ENCODE measurements around the gene ERCC1. TPM values are rescaled to one million over a fixed set of nuclear protein-coding genes. Genes with fewer than 3 reads are reported as not detected.

Gene ERCC1
- total and polyA plus RNA-seq, 3 experiments from 2014 or later: 47.5 to 82.6 (median 75.7) TPM

- Histone ChIP-seq H3K4me3 (ENCODE audit: low read length) (peak within 1 kb of the TSS; percentile 81), H3K4me1 (ENCODE audit: insufficient read depth, low read length) (peaks cover 5% of the 10 kb centered on the region), H3K27ac (ENCODE audit: low read depth, low read length) (peak within 1 kb of the TSS; percentile 78), H3K27me3 (ENCODE audit: insufficient read depth, low read length, poor library complexity, severe bottlenecking) (no peaks in the 10 kb centered on the region), H3K36me3 (ENCODE audit: insufficient read depth, low read length) (no peaks in the 10 kb centered on the region), H3K9me3 (ENCODE audit: low read length) (no peaks in the 10 kb centered on the region)
- DNase-seq: peak; percentile 99 to 100 (median 99)
- CTCF ChIA-PET: no interaction called here
- POLR2A ChIA-PET: no interaction called here
- Mint-ChIP-seq H3K4me3 (peak within 1 kb of the TSS; percentile 82 to 98 (median 95)), H3K9me3 (no peaks in the 10 kb centered on the region), H3K27me3 (peaks cover 0 to 1% of the 10 kb centered on the region in 2 donors), H3K27ac (peak within 1 kb of the TSS; percentile 72 to 99 (median 98)), H3K4me1 (peaks cover 10 to 22% (median 14%) of the 10 kb centered on the region in 3 donors), H3K36me3 (peaks cover 0 to 4% (median 2%) of the 10 kb centered on the region in 3 donors)
Observed at GRCh38 chr19:45370410-45371204, 53.1 kb downstream of the ERCC1 start, which contains the start of gene ERCC2. Gene ERCC2, minus strand, starts transcription at chr19:45370573. Its CDS starts 33 bp downstream, at chr19:45370540.

GRCh38 chr19:45368737-45369340 is 54.9 kb downstream of the ERCC1 start:
- Histone ChIP-seq H3K27ac (ENCODE audit: low read depth, low read length) (no peak overlapping the region), H3K4me3 (ENCODE audit: low read length) (no peak overlapping the region), H3K9me3 (ENCODE audit: low read length) (no peaks in the 10 kb centered on the region), H3K27me3 (ENCODE audit: insufficient read depth, low read length, poor library complexity, severe bottlenecking) (no peaks in the 10 kb centered on the region), H3K36me3 (ENCODE audit: insufficient read depth, low read length) (no peaks in the 10 kb centered on the region), H3K4me1 (ENCODE audit: insufficient read depth, low read length) (peaks cover 5% of the 10 kb centered on the region)
- Mint-ChIP-seq H3K27me3 (peaks cover 0 to 1% of the 10 kb centered on the region in 2 donors), H3K4me3 (peak overlapping the region; percentile 57 to 93 (median 66)), H3K4me1 (peaks cover 10 to 22% (median 14%) of the 10 kb centered on the region in 3 donors), H3K9me3 (no peaks in the 10 kb centered on the region), H3K36me3 (peaks cover 0 to 6% (median 2%) of the 10 kb centered on the region in 3 donors), H3K27ac (no peak overlapping the region)
- POLR2A ChIA-PET: no interaction called here
- CTCF ChIA-PET: interaction anchor here (1.2 kb wide), 1 partner anchor 30 kb away, joined by 3 read pairs; no protein-coding TSS in a partner anchor
- DNase-seq: no peak

- POLR2A ChIA-PET: no interaction called here
- Histone ChIP-seq H3K36me3 (ENCODE audit: insufficient read depth, low read length) (no peaks in the 10 kb centered on the region), H3K9me3 (ENCODE audit: low read length) (no peaks in the 10 kb centered on the region), H3K27ac (ENCODE audit: low read depth, low read length) (no peak overlapping the region), H3K27me3 (ENCODE audit: insufficient read depth, low read length, poor library complexity, severe bottlenecking) (no peaks in the 10 kb centered on the region), H3K4me1 (ENCODE audit: insufficient read depth, low read length) (peaks cover 5% of the 10 kb centered on the region), H3K4me3 (ENCODE audit: low read length) (no peak overlapping the region)
- CTCF ChIA-PET: interaction anchor here (1.2 kb wide), 1 partner anchor 29 kb away, joined by 3 read pairs; no protein-coding TSS in a partner anchor
- H3K9me3 Mint-ChIP-seq: no peaks in the 10 kb centered on the region
- peak overlapping the region in 6 of 7 donors; percentile 21 to 57 (median 42) for H3K4me3 Mint-ChIP-seq
- H3K27me3 Mint-ChIP-seq: peaks cover 0 to 1% of the 10 kb centered on the region in 2 donors
- H3K36me3 Mint-ChIP-seq: peaks cover 0 to 6% (median 2%) of the 10 kb centered on the region in 3 donors
- peaks cover 10 to 22% (median 14%) of the 10 kb centered on the region in 3 donors for H3K4me1 Mint-ChIP-seq
- no peak for DNase-seq
- H3K27ac Mint-ChIP-seq: peak overlapping the region in 1 of 8 donors; percentile 29
Observed at GRCh38 chr19:45368127-45368526, 55.6 kb downstream of the ERCC1 start.

- Histone ChIP-seq H3K27me3 (ENCODE audit: insufficient read depth, low read length, poor library complexity, severe bottlenecking) (no peaks in the 10 kb centered on the region), H3K9me3 (ENCODE audit: low read length) (no peaks in the 10 kb centered on the region), H3K4me3 (ENCODE audit: low read length) (no peak overlapping the region), H3K27ac (ENCODE audit: low read depth, low read length) (no peak overlapping the region), H3K4me1 (ENCODE audit: insufficient read depth, low read length) (peaks cover 2% of the 10 kb centered on the region), H3K36me3 (ENCODE audit: insufficient read depth, low read length) (no peaks in the 10 kb centered on the region)
- no peak overlapping the region for H3K4me3 Mint-ChIP-seq
- ChIA-PET CTCF (no interaction called here), POLR2A (no interaction called here)
- peaks cover 4 to 22% (median 6%) of the 10 kb centered on the region in 3 donors for H3K36me3 Mint-ChIP-seq
- H3K27ac Mint-ChIP-seq: no peak overlapping the region
- peaks cover 5 to 12% (median 8%) of the 10 kb centered on the region in 3 donors for H3K4me1 Mint-ChIP-seq
- H3K27me3 Mint-ChIP-seq: no peaks in the 10 kb centered on the region
- no peaks in the 10 kb centered on the region for H3K9me3 Mint-ChIP-seq
- DNase-seq: no peak
Observed at GRCh38 chr19:45364696-45365095, 59.0 kb downstream of the ERCC1 start.

- no peak overlapping the region for H3K4me3 ChIP-seq (ENCODE audit: low read length)
- H3K27me3 Mint-ChIP-seq: no peaks in the 10 kb centered on the region
- H3K9me3 Mint-ChIP-seq: no peaks in the 10 kb centered on the region
- H3K27me3 ChIP-seq (ENCODE audit: insufficient read depth, low read length, poor library complexity, severe bottlenecking): no peaks in the 10 kb centered on the region
- peaks cover 3 to 8% (median 7%) of the 10 kb centered on the region in 3 donors for H3K4me1 Mint-ChIP-seq
- H3K9me3 ChIP-seq (ENCODE audit: low read length): no peaks in the 10 kb centered on the region
- peaks cover 4 to 29% (median 6%) of the 10 kb centered on the region in 3 donors for H3K36me3 Mint-ChIP-seq
- no peak overlapping the region for H3K4me3 Mint-ChIP-seq
- no peaks in the 10 kb centered on the region for H3K4me1 ChIP-seq (ENCODE audit: insufficient read depth, low read length)
- no peak overlapping the region for H3K27ac ChIP-seq (ENCODE audit: low read depth, low read length)
- CTCF ChIA-PET: no interaction called here
- H3K27ac Mint-ChIP-seq: no peak overlapping the region
- POLR2A ChIA-PET: no interaction called here
- no peak for DNase-seq
- no peaks in the 10 kb centered on the region for H3K36me3 ChIP-seq (ENCODE audit: insufficient read depth, low read length)
Observed at GRCh38 chr19:45363861-45364459, 59.8 kb downstream of the ERCC1 start.

GRCh38 chr19:45362291-45362690 is 61.4 kb downstream of the ERCC1 start:
- no peaks in the 10 kb centered on the region for H3K27me3 ChIP-seq (ENCODE audit: insufficient read depth, low read length, poor library complexity, severe bottlenecking)
- Mint-ChIP-seq H3K36me3 (peaks cover 4 to 42% (median 6%) of the 10 kb centered on the region in 3 donors), H3K9me3 (no peaks in the 10 kb centered on the region), H3K27me3 (no peaks in the 10 kb centered on the region), H3K4me1 (no peaks in the 10 kb centered on the region), H3K4me3 (no peak overlapping the region), H3K27ac (no peak overlapping the region)
- ChIA-PET POLR2A (no interaction called here), CTCF (no interaction called here)
- DNase-seq: no peak
- H3K4me1 ChIP-seq (ENCODE audit: insufficient read depth, low read length): no peaks in the 10 kb centered on the region
- no peaks in the 10 kb centered on the region for H3K9me3 ChIP-seq (ENCODE audit: low read length)
- no peak overlapping the region for H3K4me3 ChIP-seq (ENCODE audit: low read length)
- no peaks in the 10 kb centered on the region for H3K36me3 ChIP-seq (ENCODE audit: insufficient read depth, low read length)
- H3K27ac ChIP-seq (ENCODE audit: low read depth, low read length): no peak overlapping the region

- Histone ChIP-seq H3K9me3 (ENCODE audit: low read length) (no peaks in the 10 kb centered on the region), H3K4me3 (ENCODE audit: low read length) (no peak overlapping the region), H3K36me3 (ENCODE audit: insufficient read depth, low read length) (no peaks in the 10 kb centered on the region), H3K4me1 (ENCODE audit: insufficient read depth, low read length) (no peaks in the 10 kb centered on the region), H3K27me3 (ENCODE audit: insufficient read depth, low read length, poor library complexity, severe bottlenecking) (no peaks in the 10 kb centered on the region), H3K27ac (ENCODE audit: low read depth, low read length) (no peak overlapping the region)
- no peak for DNase-seq
- Mint-ChIP-seq H3K4me1 (no peaks in the 10 kb centered on the region), H3K9me3 (no peaks in the 10 kb centered on the region), H3K27ac (peak overlapping the region in 1 of 8 donors; percentile 24), H3K36me3 (peaks cover 4 to 48% (median 6%) of the 10 kb centered on the region in 3 donors), H3K4me3 (no peak overlapping the region), H3K27me3 (no peaks in the 10 kb centered on the region)
- ChIA-PET CTCF (no interaction called here), POLR2A (no interaction called here)
Observed at GRCh38 chr19:45361608-45362007, 62.1 kb downstream of the ERCC1 start.

Measured in CD8-positive, alpha-beta memory T cell (primary cell).